Measurements from ENCODE around the gene COQ3.

The COQ3 gene

GRCh38 chr6:99390896-99391295, 3.1 kb downstream of the COQ3 start:
- no peaks in the 10 kb centered on the region for H3K9me3 ChIP-seq (ENCODE audit: control insufficient read depth in 2 of 2, low read length in 2 of 2)
- H3K36me3 ChIP-seq (ENCODE audit: control insufficient read depth in 2 of 2, insufficient read depth in 2 of 2, low read length in 2 of 2) = no peaks in the 10 kb centered on the region
- peaks cover 0 to 3% of the 10 kb centered on the region in 2 donors for H3K4me1 ChIP-seq (ENCODE audit: control insufficient read depth in 2 of 2, insufficient read depth in 2 of 2, low read length in 2 of 2)
- H3K27me3 ChIP-seq (ENCODE audit: control insufficient read depth in 2 of 2, insufficient read depth in 2 of 2, low read length in 2 of 2) = no peaks in the 10 kb centered on the region
- H3K9ac ChIP-seq (ENCODE audit: low read depth in 1 of 2, low read length in 2 of 2) = no peak overlapping the region
- no peak overlapping the region for H3K4me3 ChIP-seq (ENCODE audit: low read length in 2 of 2)
- no peak overlapping the region for H3K27ac ChIP-seq (ENCODE audit: low read depth in 2 of 2, low read length in 2 of 2)

- H3K9ac ChIP-seq (ENCODE audit: low read depth in 1 of 2, low read length in 2 of 2) = no peak overlapping the region
- H3K27ac ChIP-seq (ENCODE audit: low read depth in 2 of 2, low read length in 2 of 2) = no peak overlapping the region
- H3K4me3 ChIP-seq (ENCODE audit: low read length in 2 of 2) = no peak overlapping the region
- no peaks in the 10 kb centered on the region for H3K4me1 ChIP-seq (ENCODE audit: control insufficient read depth in 2 of 2, insufficient read depth in 2 of 2, low read length in 2 of 2)
- H3K9me3 ChIP-seq (ENCODE audit: control insufficient read depth in 2 of 2, low read length in 2 of 2) = no peaks in the 10 kb centered on the region
- H3K27me3 ChIP-seq (ENCODE audit: control insufficient read depth in 2 of 2, insufficient read depth in 2 of 2, low read length in 2 of 2) = no peaks in the 10 kb centered on the region
- no peaks in the 10 kb centered on the region for H3K36me3 ChIP-seq (ENCODE audit: control insufficient read depth in 2 of 2, insufficient read depth in 2 of 2, low read length in 2 of 2)
Measured at GRCh38 chr6:99384507-99384906, 9.5 kb downstream of the COQ3 start.

DNA sequence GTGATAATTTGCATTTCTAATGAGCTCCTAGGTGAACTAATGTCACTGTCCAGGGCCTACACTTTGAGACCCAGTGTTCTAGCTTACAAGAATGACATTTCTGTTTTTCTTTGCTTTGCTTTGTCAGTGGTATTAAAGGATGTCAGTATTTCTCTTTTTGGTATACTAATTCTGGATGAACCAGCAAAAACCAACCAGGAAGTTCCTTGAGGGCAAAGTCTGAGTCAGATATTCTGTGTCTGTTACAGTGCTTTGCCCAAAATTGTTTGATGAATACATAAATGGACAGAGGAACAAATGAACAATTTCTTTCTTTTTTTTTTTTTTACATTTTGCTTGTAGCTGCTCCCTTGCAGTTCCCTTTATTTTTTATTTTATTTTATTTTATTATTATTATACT, 15.4 kb downstream of the COQ3 start:
- no peak overlapping the region for H3K27ac ChIP-seq (ENCODE audit: low read depth in 2 of 2, low read length in 2 of 2)
- H3K9ac ChIP-seq (ENCODE audit: low read depth in 1 of 2, low read length in 2 of 2) = no peak overlapping the region
- no peaks in the 10 kb centered on the region for H3K36me3 ChIP-seq (ENCODE audit: control insufficient read depth in 2 of 2, insufficient read depth in 2 of 2, low read length in 2 of 2)
- H3K9me3 ChIP-seq (ENCODE audit: control insufficient read depth in 2 of 2, low read length in 2 of 2) = no peaks in the 10 kb centered on the region
- no peaks in the 10 kb centered on the region for H3K4me1 ChIP-seq (ENCODE audit: control insufficient read depth in 2 of 2, insufficient read depth in 2 of 2, low read length in 2 of 2)
- no peak overlapping the region for H3K4me3 ChIP-seq (ENCODE audit: low read length in 2 of 2)
- no peaks in the 10 kb centered on the region for H3K27me3 ChIP-seq (ENCODE audit: control insufficient read depth in 2 of 2, insufficient read depth in 2 of 2, low read length in 2 of 2)

DNA sequence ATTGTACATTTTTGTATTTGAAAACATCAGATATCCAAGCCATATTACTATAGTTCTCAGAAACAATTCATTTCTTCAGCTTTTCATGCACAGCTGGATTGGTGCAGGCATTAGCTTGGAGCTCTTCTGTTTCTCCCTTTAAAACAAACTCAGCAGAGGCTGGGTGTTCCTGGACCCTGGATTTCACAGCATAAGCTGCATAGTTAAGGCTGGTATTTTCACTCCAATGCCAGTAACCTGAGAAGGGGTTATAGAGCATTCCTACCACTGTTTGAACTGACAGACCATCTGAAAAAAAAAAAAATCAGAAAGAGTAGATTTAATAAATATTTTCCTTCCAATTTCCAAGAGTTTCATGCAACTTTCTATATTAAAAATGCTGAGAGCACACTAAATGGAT, 24.5 kb downstream of the COQ3 start:
- no peak overlapping the region for H3K27ac ChIP-seq (ENCODE audit: low read depth in 2 of 2, low read length in 2 of 2)

GRCh38 chr6:99366852-99367251, 27.1 kb downstream of the COQ3 start:
- Histone ChIP-seq H3K9ac (ENCODE audit: low read depth in 1 of 2, low read length in 2 of 2) (no peak overlapping the region), H3K4me3 (ENCODE audit: low read length in 2 of 2) (no peak overlapping the region), H3K36me3 (ENCODE audit: control insufficient read depth in 2 of 2, insufficient read depth in 2 of 2, low read length in 2 of 2) (peaks cover 0 to 3% of the 10 kb centered on the region in 2 donors), H3K27me3 (ENCODE audit: control insufficient read depth in 2 of 2, insufficient read depth in 2 of 2, low read length in 2 of 2) (no peaks in the 10 kb centered on the region), H3K27ac (ENCODE audit: low read depth in 2 of 2, low read length in 2 of 2) (no peak overlapping the region), H3K9me3 (ENCODE audit: control insufficient read depth in 2 of 2, low read length in 2 of 2) (no peaks in the 10 kb centered on the region), H3K4me1 (ENCODE audit: control insufficient read depth in 2 of 2, insufficient read depth in 2 of 2, low read length in 2 of 2) (no peaks in the 10 kb centered on the region)

More for the DNA sequence above, 24.5 kb downstream of the COQ3 start:
- no peaks in the 10 kb centered on the region for H3K27me3 ChIP-seq (ENCODE audit: control insufficient read depth in 2 of 2, insufficient read depth in 2 of 2, low read length in 2 of 2)
- H3K4me3 ChIP-seq (ENCODE audit: low read length in 2 of 2) = no peak overlapping the region
- no peaks in the 10 kb centered on the region for H3K9me3 ChIP-seq (ENCODE audit: control insufficient read depth in 2 of 2, low read length in 2 of 2)
- peaks cover 0 to 3% of the 10 kb centered on the region in 2 donors for H3K36me3 ChIP-seq (ENCODE audit: control insufficient read depth in 2 of 2, insufficient read depth in 2 of 2, low read length in 2 of 2)
- H3K4me1 ChIP-seq (ENCODE audit: control insufficient read depth in 2 of 2, insufficient read depth in 2 of 2, low read length in 2 of 2) = no peaks in the 10 kb centered on the region
- no peak overlapping the region for H3K9ac ChIP-seq (ENCODE audit: low read depth in 1 of 2, low read length in 2 of 2)

GRCh38 chr6:99364026-99364425, 30.0 kb downstream of the COQ3 start:
- Histone ChIP-seq H3K4me1 (ENCODE audit: control insufficient read depth in 2 of 2, insufficient read depth in 2 of 2, low read length in 2 of 2) (no peaks in the 10 kb centered on the region), H3K27me3 (ENCODE audit: control insufficient read depth in 2 of 2, insufficient read depth in 2 of 2, low read length in 2 of 2) (no peaks in the 10 kb centered on the region), H3K36me3 (ENCODE audit: control insufficient read depth in 2 of 2, insufficient read depth in 2 of 2, low read length in 2 of 2) (no peaks in the 10 kb centered on the region), H3K27ac (ENCODE audit: low read depth in 2 of 2, low read length in 2 of 2) (no peak overlapping the region), H3K9ac (ENCODE audit: low read depth in 1 of 2, low read length in 2 of 2) (no peak overlapping the region), H3K4me3 (ENCODE audit: low read length in 2 of 2) (no peak overlapping the region), H3K9me3 (ENCODE audit: control insufficient read depth in 2 of 2, low read length in 2 of 2) (no peaks in the 10 kb centered on the region)

GRCh38 chr6:99362678-99363268, 31.2 kb downstream of the COQ3 start:
- no peak overlapping the region for H3K4me3 ChIP-seq (ENCODE audit: low read length in 2 of 2)
- H3K9ac ChIP-seq (ENCODE audit: low read depth in 1 of 2, low read length in 2 of 2) = no peak overlapping the region
- H3K9me3 ChIP-seq (ENCODE audit: control insufficient read depth in 2 of 2, low read length in 2 of 2) = no peaks in the 10 kb centered on the region
- no peak overlapping the region for H3K27ac ChIP-seq (ENCODE audit: low read depth in 2 of 2, low read length in 2 of 2)
- H3K36me3 ChIP-seq (ENCODE audit: control insufficient read depth in 2 of 2, insufficient read depth in 2 of 2, low read length in 2 of 2) = no peaks in the 10 kb centered on the region
- H3K27me3 ChIP-seq (ENCODE audit: control insufficient read depth in 2 of 2, insufficient read depth in 2 of 2, low read length in 2 of 2) = no peaks in the 10 kb centered on the region
- H3K4me1 ChIP-seq (ENCODE audit: control insufficient read depth in 2 of 2, insufficient read depth in 2 of 2, low read length in 2 of 2) = no peaks in the 10 kb centered on the region

GRCh38 chr6:99359800-99360199, 34.2 kb downstream of the COQ3 start:
- no peaks in the 10 kb centered on the region for H3K36me3 ChIP-seq (ENCODE audit: control insufficient read depth in 2 of 2, insufficient read depth in 2 of 2, low read length in 2 of 2)
- H3K9me3 ChIP-seq (ENCODE audit: control insufficient read depth in 2 of 2, low read length in 2 of 2) = no peaks in the 10 kb centered on the region
- no peak overlapping the region for H3K9ac ChIP-seq (ENCODE audit: low read depth in 1 of 2, low read length in 2 of 2)
- H3K4me3 ChIP-seq (ENCODE audit: low read length in 2 of 2) = no peak overlapping the region
- peaks cover 0 to 4% of the 10 kb centered on the region in 2 donors for H3K27me3 ChIP-seq (ENCODE audit: control insufficient read depth in 2 of 2, insufficient read depth in 2 of 2, low read length in 2 of 2)
- no peaks in the 10 kb centered on the region for H3K4me1 ChIP-seq (ENCODE audit: control insufficient read depth in 2 of 2, insufficient read depth in 2 of 2, low read length in 2 of 2)
- no peak overlapping the region for H3K27ac ChIP-seq (ENCODE audit: low read depth in 2 of 2, low read length in 2 of 2)

DNA sequence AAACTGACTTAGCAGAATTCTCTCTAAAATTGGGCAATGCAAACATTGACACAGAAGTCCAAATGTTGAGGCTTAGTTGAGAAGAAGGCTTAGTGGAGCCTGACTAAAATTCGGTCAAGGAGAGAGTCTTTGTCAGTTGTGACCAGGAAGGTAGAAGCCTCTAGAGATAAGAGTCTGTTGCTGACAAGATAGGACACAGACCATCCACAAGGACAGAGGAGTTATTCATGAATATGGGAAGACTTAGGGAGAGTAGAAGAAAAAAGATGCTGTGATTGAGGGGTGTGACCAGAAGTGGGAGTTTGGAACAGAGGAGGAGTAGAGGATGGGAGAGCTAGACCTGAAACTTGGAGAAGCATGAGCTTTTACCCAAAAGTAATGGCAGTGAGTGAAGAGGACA, 37.4 kb downstream of the COQ3 start:
- no peaks in the 10 kb centered on the region for H3K9me3 ChIP-seq (ENCODE audit: control insufficient read depth in 2 of 2, low read length in 2 of 2)
- H3K4me3 ChIP-seq (ENCODE audit: low read length in 2 of 2) = no peak overlapping the region
- H3K9ac ChIP-seq (ENCODE audit: low read depth in 1 of 2, low read length in 2 of 2) = no peak overlapping the region
- no peaks in the 10 kb centered on the region for H3K36me3 ChIP-seq (ENCODE audit: control insufficient read depth in 2 of 2, insufficient read depth in 2 of 2, low read length in 2 of 2)
- no peak overlapping the region for H3K27ac ChIP-seq (ENCODE audit: low read depth in 2 of 2, low read length in 2 of 2)
- H3K4me1 ChIP-seq (ENCODE audit: control insufficient read depth in 2 of 2, insufficient read depth in 2 of 2, low read length in 2 of 2) = no peaks in the 10 kb centered on the region
- peaks cover 0 to 4% of the 10 kb centered on the region in 2 donors for H3K27me3 ChIP-seq (ENCODE audit: control insufficient read depth in 2 of 2, insufficient read depth in 2 of 2, low read length in 2 of 2)

- H3K27me3 ChIP-seq (ENCODE audit: control insufficient read depth in 2 of 2, insufficient read depth in 2 of 2, low read length in 2 of 2) = peaks cover 4 to 9% of the 10 kb centered on the region in 2 donors
Measured at GRCh38 chr6:99354983-99355382, 39.0 kb downstream of the COQ3 start.

GRCh38 chr6:99353126-99353525, 40.9 kb downstream of the COQ3 start:
- Histone ChIP-seq H3K36me3 (ENCODE audit: control insufficient read depth in 2 of 2, insufficient read depth in 2 of 2, low read length in 2 of 2) (no peaks in the 10 kb centered on the region), H3K27ac (ENCODE audit: low read depth in 2 of 2, low read length in 2 of 2) (no peak overlapping the region), H3K9ac (ENCODE audit: low read depth in 1 of 2, low read length in 2 of 2) (no peak overlapping the region), H3K4me3 (ENCODE audit: low read length in 2 of 2) (no peak overlapping the region), H3K27me3 (ENCODE audit: control insufficient read depth in 2 of 2, insufficient read depth in 2 of 2, low read length in 2 of 2) (peaks cover 6 to 14% of the 10 kb centered on the region in 2 donors), H3K9me3 (ENCODE audit: control insufficient read depth in 2 of 2, low read length in 2 of 2) (no peaks in the 10 kb centered on the region), H3K4me1 (ENCODE audit: control insufficient read depth in 2 of 2, insufficient read depth in 2 of 2, low read length in 2 of 2) (peaks cover 3% of the 10 kb centered on the region in 2 donors)

More at GRCh38 chr6:99354983-99355382, 39.0 kb downstream of the COQ3 start:
- no peak overlapping the region for H3K9ac ChIP-seq (ENCODE audit: low read depth in 1 of 2, low read length in 2 of 2)
- no peaks in the 10 kb centered on the region for H3K9me3 ChIP-seq (ENCODE audit: control insufficient read depth in 2 of 2, low read length in 2 of 2)
- no peak overlapping the region for H3K27ac ChIP-seq (ENCODE audit: low read depth in 2 of 2, low read length in 2 of 2)
- H3K36me3 ChIP-seq (ENCODE audit: control insufficient read depth in 2 of 2, insufficient read depth in 2 of 2, low read length in 2 of 2) = no peaks in the 10 kb centered on the region
- H3K4me1 ChIP-seq (ENCODE audit: control insufficient read depth in 2 of 2, insufficient read depth in 2 of 2, low read length in 2 of 2) = peaks cover 0 to 3% of the 10 kb centered on the region in 2 donors
- H3K4me3 ChIP-seq (ENCODE audit: low read length in 2 of 2) = no peak overlapping the region

Data from mucosa of rectum (tissue), 2 donors.